ENCODE results near the gene CACNA1I. TPM values are rescaled to one million over a fixed set of nuclear protein-coding genes. Genes with fewer than 3 reads are reported as not detected.
A peak's percentile ranks its signal among the peaks of the same experiment; 100 is the strongest.

CACNA1I gene
- total RNA-seq, 3 donors from 2014 or later, result 0.05 to 0.14 (median 0.08) TPM

GRCh38 chr22:39712751-39713525 is 142.4 kb downstream of the CACNA1I start:
- ATAC-seq (no peak), DNase-seq (no peak)
- Mint-ChIP-seq H3K27me3 (ENCODE audit: low read depth) (no peaks in the 10 kb centered on the region), H3K36me3 (ENCODE audit: insufficient read depth) (no peaks in the 10 kb centered on the region), H3K9me3 (no peaks in the 10 kb centered on the region), H3K4me3 (no peak overlapping the region), H3K4me1 (ENCODE audit: low read depth) (no peaks in the 10 kb centered on the region)

- Mint-ChIP-seq H3K36me3 (ENCODE audit: insufficient read depth) (no peaks in the 10 kb centered on the region), H3K4me1 (ENCODE audit: low read depth) (no peaks in the 10 kb centered on the region), H3K27me3 (ENCODE audit: low read depth) (no peaks in the 10 kb centered on the region), H3K9me3 (no peaks in the 10 kb centered on the region), H3K4me3 (no peak overlapping the region)
- no peak for DNase-seq
- no peak for ATAC-seq
Observed at GRCh38 chr22:39713799-39714290, 143.3 kb downstream of the CACNA1I start.

GRCh38 chr22:39714321-39714720 is 143.8 kb downstream of the CACNA1I start:
- H3K4me3 Mint-ChIP-seq, result no peak overlapping the region
- H3K9me3 Mint-ChIP-seq, result no peaks in the 10 kb centered on the region

GRCh38 chr22:39715778-39716495 is 145.4 kb downstream of the CACNA1I start:
- no peaks in the 10 kb centered on the region for H3K36me3 Mint-ChIP-seq (ENCODE audit: insufficient read depth)
- H3K4me1 Mint-ChIP-seq (ENCODE audit: low read depth), result no peaks in the 10 kb centered on the region
- no peaks in the 10 kb centered on the region for H3K27me3 Mint-ChIP-seq (ENCODE audit: low read depth)
- ATAC-seq, result no peak
- no peak for DNase-seq
- H3K9me3 Mint-ChIP-seq, result no peaks in the 10 kb centered on the region
- H3K4me3 Mint-ChIP-seq, result no peak overlapping the region

More at GRCh38 chr22:39714321-39714720, 143.8 kb downstream of the CACNA1I start:
- H3K36me3 Mint-ChIP-seq (ENCODE audit: insufficient read depth), result no peaks in the 10 kb centered on the region
- no peaks in the 10 kb centered on the region for H3K27me3 Mint-ChIP-seq (ENCODE audit: low read depth)
- no peaks in the 10 kb centered on the region for H3K4me1 Mint-ChIP-seq (ENCODE audit: low read depth)
- ATAC-seq (no peak), DNase-seq (no peak)

- ATAC-seq (no peak), DNase-seq (no peak)
- Mint-ChIP-seq H3K4me3 (no peak overlapping the region), H3K27me3 (ENCODE audit: low read depth) (no peaks in the 10 kb centered on the region), H3K4me1 (ENCODE audit: low read depth) (no peaks in the 10 kb centered on the region), H3K36me3 (ENCODE audit: insufficient read depth) (no peaks in the 10 kb centered on the region), H3K9me3 (no peaks in the 10 kb centered on the region)
Observed at GRCh38 chr22:39716534-39716933, 146.0 kb downstream of the CACNA1I start.

GRCh38 chr22:39717099-39717498 is 146.5 kb downstream of the CACNA1I start:
- Mint-ChIP-seq H3K36me3 (ENCODE audit: insufficient read depth) (no peaks in the 10 kb centered on the region), H3K4me1 (ENCODE audit: low read depth) (no peaks in the 10 kb centered on the region), H3K4me3 (no peak overlapping the region), H3K9me3 (no peaks in the 10 kb centered on the region), H3K27me3 (ENCODE audit: low read depth) (no peaks in the 10 kb centered on the region)
- ATAC-seq (no peak), DNase-seq (no peak)

- no peak for DNase-seq
- Mint-ChIP-seq H3K4me3 (no peak overlapping the region), H3K9me3 (no peaks in the 10 kb centered on the region), H3K36me3 (ENCODE audit: insufficient read depth) (no peaks in the 10 kb centered on the region), H3K27me3 (ENCODE audit: low read depth) (no peaks in the 10 kb centered on the region), H3K4me1 (ENCODE audit: low read depth) (no peaks in the 10 kb centered on the region)
- no peak for ATAC-seq
Observed at GRCh38 chr22:39718206-39718605, 147.7 kb downstream of the CACNA1I start.

- Mint-ChIP-seq H3K9me3 (no peaks in the 10 kb centered on the region), H3K4me1 (ENCODE audit: low read depth) (no peaks in the 10 kb centered on the region), H3K27me3 (ENCODE audit: low read depth) (no peaks in the 10 kb centered on the region), H3K36me3 (ENCODE audit: insufficient read depth) (no peaks in the 10 kb centered on the region), H3K4me3 (no peak overlapping the region)
- no peak for ATAC-seq
- DNase-seq, result no peak
Observed at GRCh38 chr22:39718921-39719475, 148.4 kb downstream of the CACNA1I start.

GRCh38 chr22:39719559-39720450 is 149.3 kb downstream of the CACNA1I start:
- Mint-ChIP-seq H3K36me3 (ENCODE audit: insufficient read depth) (no peaks in the 10 kb centered on the region), H3K27me3 (ENCODE audit: low read depth) (no peaks in the 10 kb centered on the region), H3K4me3 (no peak overlapping the region), H3K4me1 (ENCODE audit: low read depth) (no peaks in the 10 kb centered on the region), H3K9me3 (no peaks in the 10 kb centered on the region)
- DNase-seq (no peak), ATAC-seq (no peak)

GRCh38 chr22:39721206-39722031 is 150.9 kb downstream of the CACNA1I start:
- H3K9me3 Mint-ChIP-seq, result no peaks in the 10 kb centered on the region
- no peaks in the 10 kb centered on the region for H3K4me1 Mint-ChIP-seq (ENCODE audit: low read depth)
- ATAC-seq, result peak in 1 of 2 donors; percentile 41
- H3K4me3 Mint-ChIP-seq, result no peak overlapping the region
- no peaks in the 10 kb centered on the region for H3K36me3 Mint-ChIP-seq (ENCODE audit: insufficient read depth)
- DNase-seq, result no peak
- no peaks in the 10 kb centered on the region for H3K27me3 Mint-ChIP-seq (ENCODE audit: low read depth)

GRCh38 chr22:39722032-39722325 is 151.4 kb downstream of the CACNA1I start:
- DNase-seq, result no peak
- H3K4me1 Mint-ChIP-seq (ENCODE audit: low read depth), result no peaks in the 10 kb centered on the region

GRCh38 chr22:39722501-39722900 is 151.9 kb downstream of the CACNA1I start:
- DNase-seq (no peak), ATAC-seq (no peak)
- Mint-ChIP-seq H3K36me3 (ENCODE audit: insufficient read depth) (no peaks in the 10 kb centered on the region), H3K9me3 (no peaks in the 10 kb centered on the region), H3K4me3 (no peak overlapping the region), H3K4me1 (ENCODE audit: low read depth) (no peaks in the 10 kb centered on the region), H3K27me3 (ENCODE audit: low read depth) (no peaks in the 10 kb centered on the region)

More at GRCh38 chr22:39722032-39722325, 151.4 kb downstream of the CACNA1I start:
- no peak overlapping the region for H3K4me3 Mint-ChIP-seq
- no peak for ATAC-seq
- no peaks in the 10 kb centered on the region for H3K36me3 Mint-ChIP-seq (ENCODE audit: insufficient read depth)
- no peaks in the 10 kb centered on the region for H3K27me3 Mint-ChIP-seq (ENCODE audit: low read depth)
- no peaks in the 10 kb centered on the region for H3K9me3 Mint-ChIP-seq

- ATAC-seq (no peak), DNase-seq (no peak)
- Mint-ChIP-seq H3K4me1 (ENCODE audit: low read depth) (no peaks in the 10 kb centered on the region), H3K4me3 (no peak overlapping the region), H3K36me3 (ENCODE audit: insufficient read depth) (no peaks in the 10 kb centered on the region), H3K27me3 (ENCODE audit: low read depth) (no peaks in the 10 kb centered on the region), H3K9me3 (no peaks in the 10 kb centered on the region)
Observed at GRCh38 chr22:39723463-39723862, 152.9 kb downstream of the CACNA1I start.
